GM21825 (cell line): ENCODE results near the gene SRL.
A peak's percentile ranks its signal among the peaks of the same experiment; 100 is the strongest.

Source experiments
- ATAC-seq: cut with Tn5 transposase; IDR thresholded peaks from one replicate; pipeline ENCODE4 v1.9.1; 2021; ENCODE audit warnings: mild to moderate bottlenecking, moderate library complexity; ENCODE audit not compliant: unreplicated experiment

SRL gene

DNA sequence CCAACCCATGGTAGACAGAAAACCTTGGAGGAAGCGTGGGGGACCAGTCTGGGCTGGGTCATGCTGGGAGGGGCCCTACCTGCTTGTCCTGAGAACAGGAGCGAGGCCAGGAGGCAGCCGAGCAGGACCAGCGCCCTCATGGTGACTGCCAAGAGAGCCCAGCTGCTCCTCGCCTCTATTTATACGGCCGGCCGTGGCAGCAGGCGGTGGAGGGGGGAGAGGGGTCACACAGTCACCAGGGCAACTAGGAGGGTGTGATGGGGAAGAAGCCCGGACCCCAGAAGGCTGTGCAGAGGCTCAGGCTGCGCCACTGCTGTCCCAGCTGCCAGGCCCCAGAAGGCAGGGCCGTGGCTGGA lies at the start of gene SRL:
Gene SRL, minus strand, starts transcription at position 153 of the 356 bp plus-strand sequence. Its CDS starts 13 bp downstream, at position 140.
- no peak for ATAC-seq

DNA sequence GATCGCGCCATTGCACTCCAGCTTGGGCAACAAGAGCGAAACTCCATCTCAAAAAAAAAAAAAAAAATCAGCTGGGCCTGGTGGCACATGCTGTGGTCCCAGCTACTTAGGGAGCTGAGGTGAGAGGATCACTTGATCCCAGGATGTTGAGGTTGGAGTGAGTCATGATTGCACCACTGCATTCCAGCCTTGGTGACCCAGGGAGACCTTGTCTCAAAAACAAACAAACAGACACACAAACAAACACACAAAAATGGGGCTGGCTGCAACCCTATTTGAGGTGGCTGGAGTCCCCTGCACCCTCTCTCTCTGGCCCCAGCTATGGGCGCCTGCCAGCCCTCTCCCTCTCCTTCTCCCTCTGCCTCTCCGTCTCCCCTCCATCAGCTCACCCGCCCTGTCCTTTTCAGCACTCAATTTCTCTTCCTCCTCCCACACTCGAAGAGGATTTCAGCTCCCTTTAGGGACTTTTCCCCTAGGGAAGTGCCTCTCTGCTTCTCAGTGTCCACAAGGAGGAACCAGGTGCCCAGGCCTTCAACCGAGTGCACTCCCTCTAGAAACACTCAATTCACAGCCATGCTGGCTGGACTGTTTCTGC lies 48.5 kb upstream of the SRL start:
- no peak for ATAC-seq

DNA sequence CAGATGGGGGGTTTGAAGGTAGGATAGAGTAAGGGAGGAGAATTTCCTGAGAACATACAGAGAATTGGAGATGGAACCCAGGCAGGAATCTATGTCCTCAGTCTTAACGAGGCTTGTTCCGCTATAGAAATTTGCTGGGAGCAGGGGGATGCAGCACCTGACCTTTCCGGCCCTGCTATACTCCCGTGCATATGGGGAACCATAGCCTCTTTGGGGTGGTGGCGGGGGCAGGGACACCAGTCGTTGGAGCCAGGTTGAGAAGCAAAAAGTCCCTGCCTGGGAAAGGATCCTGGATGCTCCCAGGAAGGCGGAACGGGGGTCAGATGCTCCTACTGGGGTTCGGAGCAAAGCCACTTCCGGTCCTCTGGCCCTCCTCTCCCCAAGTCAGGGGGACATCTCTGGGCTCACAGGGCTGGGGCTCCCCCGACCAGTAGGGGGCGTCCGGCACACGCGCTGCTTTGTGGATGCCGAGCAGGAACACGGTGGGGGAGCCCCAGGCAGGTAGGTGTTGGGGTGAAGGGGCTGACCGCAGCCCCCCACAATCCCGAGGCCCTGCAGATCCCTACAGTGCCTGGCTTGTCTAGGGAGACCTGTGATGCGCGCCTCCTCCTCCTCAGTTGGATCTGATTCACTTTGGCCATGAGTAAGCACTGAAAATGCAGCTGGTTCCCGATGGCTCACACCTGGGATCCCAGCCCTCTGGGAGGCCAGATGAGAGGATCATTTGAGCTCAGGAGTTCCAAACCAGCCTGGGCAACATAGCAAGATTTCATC lies 46.5 kb upstream of the SRL start:
- ATAC-seq: peak; percentile 73

DNA sequence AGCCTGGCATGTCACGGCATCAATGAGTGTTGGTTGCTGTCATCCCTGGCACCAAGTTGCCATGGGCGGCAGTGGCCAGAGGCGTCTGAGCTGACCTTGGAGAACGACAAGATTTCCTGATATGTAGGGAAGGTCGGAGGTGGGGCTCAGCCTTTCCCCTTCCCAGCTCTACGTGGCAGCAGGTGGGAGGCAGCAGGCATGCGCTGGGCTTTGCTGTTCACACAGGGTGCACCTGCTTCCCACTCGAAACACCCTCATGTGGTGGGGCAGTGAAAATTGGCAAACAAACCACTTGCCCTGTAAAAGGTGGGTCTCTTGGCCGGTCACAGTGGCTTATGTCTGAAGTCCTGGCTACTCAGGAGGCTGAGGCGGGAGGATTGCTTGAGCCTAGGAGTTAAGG lies 43.3 kb upstream of the SRL start:
- ATAC-seq: no peak

DNA sequence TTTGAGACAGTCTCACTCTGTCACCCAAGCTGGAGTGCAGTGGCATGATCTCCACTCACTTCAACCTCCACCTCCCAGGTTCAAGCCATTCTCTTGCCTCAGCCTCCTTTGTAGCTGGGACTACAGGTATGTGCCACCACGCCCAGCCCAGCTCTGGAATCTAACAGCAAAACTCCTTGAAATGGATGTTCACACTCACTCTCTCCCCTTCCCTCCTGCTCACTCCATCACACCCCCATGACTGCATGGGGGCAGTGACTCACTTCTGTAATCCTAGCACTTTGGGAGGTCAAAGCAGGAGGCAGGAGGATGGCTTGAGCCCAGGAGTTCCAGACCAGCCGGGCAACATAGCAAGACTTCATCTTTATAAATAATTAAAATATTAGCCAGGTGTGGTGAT lies 42.1 kb upstream of the SRL start:
- no peak for ATAC-seq

DNA sequence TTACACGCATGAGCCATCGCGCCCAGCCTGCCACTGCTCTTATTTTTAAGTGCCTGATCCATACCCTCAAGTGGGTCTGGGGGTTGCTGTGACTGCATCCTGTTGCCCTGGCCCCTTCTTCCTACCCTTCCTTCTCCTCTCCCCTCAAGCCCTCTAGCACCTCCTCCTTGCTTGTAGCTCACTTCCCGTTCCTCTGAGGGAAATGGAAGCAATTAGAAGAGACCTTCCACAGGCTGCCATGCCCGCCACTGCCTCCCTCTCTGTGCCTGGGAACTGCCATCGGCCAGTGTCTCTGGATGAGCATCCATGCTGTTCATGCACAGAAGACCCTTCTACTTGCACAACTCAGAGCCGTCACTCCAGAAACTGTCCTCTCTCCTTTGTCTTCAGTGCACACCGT lies 41.6 kb upstream of the SRL start:
- ATAC-seq: no peak

DNA sequence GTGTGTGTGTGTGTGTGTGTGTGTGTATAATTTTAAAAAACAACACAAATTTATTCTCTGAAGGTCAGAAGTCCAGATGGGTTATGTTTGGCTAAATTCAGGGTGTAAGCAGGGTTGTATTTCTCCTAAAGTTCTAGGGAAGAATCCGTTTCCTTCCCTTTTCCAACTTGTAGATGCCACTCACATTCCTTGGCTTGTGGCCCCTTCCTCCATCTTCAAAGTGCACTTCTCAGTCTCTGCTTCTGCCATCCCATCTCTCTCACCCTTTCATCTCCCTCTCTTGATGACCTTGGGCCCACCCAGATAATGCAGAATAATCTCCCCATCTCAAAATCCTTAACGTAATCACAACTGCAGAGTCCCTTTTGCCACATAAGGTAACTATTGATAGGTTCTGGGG lies 38.7 kb upstream of the SRL start:
- no peak for ATAC-seq

DNA sequence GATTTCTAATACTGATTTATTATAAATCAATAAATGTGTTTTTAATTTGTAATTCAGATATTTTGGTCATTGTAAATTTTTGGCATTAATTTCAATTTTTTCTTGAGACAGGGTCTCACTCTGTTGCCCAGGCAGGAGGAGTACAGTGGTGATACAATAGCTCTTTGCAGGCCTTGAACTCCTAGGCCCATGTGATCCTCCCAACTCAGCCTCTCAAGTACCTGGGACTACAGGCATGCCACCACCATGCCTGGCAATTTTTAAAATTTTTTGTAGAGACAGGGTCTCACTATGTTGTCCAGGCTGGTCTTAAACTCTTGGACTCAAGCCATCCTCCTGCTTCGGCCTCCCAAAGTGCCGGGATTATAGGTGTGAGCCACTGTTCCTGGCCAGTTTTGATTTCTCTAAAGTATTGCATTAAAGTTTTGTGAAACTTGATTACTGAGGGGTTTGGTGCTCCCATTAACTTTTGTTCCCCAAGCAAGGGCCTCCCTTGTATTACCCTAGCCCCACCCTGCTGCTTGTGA lies 36.2 kb upstream of the SRL start:
- ATAC-seq: no peak

DNA sequence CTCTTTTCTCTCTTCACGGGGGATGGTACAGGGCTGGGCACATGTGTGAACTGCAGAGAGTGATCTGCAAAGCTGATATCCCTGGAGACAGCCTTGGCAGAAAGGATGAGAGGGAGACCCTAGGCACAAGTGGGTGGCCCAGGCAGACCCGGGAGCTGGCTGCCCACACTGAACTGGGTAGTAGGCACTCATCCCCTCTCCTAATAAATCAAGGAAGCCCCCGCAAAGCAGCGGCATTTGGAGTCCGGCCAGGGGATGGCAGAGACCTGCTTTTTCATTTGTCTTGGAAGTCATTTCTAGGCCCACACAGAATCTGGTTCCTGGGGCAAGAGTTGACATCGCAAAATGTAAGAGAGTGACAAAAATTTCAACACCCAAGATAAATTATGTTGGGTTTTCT lies 34.0 kb upstream of the SRL start:
- ATAC-seq: no peak

DNA sequence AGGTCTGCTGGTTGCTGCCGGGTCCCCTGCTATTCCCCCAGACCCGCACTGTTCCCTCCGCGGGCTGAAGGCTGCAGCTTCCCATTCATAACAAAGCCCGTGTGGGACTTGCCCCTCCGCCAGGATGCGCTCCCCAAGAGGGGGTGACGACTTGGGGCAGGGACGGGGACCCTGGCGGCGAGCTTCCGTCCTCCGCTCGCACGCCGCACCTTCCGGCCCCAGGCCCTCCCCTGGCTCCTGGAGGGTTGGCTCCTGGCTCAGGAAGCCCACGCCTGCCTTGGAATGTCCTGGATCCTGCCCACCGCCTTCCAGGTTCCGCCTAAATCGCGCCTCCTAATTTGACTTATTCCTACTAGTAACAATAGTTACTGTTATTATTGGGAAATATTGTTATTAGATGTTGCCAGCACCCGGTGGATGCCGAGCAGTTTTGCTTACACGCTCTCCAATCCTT lies 32.0 kb upstream of the SRL start:
- no peak for ATAC-seq

DNA sequence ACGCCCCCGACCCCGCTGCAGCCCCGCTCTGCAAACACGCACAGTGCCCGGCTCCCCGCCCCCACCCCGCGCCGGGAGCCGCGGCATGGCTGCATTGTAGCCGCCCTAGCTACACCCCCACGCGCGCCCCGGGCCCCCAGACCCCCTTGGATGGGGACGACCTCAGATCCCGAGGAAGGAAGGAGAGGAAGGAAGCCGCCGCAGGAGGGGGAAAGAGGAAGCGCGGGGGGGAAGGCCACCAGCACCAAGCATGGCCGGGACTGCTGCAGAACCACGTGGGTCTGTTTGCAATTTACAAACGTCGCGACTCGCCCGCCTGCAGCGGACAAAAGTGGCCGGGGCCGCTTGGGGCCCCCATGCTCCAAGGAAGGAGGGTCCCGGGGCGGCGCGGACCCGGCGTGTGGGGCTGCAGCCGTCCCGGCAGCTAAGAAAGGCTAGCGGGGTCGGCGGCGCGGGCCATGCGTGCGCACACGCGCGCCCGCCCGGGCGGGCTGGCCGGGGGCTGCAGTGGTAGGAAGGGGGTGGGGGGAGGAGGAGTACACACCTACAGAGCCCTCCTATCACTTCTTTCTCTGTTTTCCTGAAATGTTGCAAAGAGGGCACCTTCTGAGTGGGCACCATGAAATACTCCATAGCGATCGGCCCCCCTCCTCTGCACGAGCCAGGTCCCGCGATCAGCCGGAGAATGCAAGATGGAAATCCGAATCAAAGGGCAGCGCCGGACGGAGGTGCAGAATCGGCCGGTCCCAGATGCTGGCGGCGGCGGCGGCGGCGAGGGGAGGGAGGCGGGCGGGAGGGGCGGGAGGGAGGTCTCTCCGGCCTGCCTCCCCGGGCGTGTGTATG lies 30.5 kb upstream of the SRL start:
- ATAC-seq: no peak

DNA sequence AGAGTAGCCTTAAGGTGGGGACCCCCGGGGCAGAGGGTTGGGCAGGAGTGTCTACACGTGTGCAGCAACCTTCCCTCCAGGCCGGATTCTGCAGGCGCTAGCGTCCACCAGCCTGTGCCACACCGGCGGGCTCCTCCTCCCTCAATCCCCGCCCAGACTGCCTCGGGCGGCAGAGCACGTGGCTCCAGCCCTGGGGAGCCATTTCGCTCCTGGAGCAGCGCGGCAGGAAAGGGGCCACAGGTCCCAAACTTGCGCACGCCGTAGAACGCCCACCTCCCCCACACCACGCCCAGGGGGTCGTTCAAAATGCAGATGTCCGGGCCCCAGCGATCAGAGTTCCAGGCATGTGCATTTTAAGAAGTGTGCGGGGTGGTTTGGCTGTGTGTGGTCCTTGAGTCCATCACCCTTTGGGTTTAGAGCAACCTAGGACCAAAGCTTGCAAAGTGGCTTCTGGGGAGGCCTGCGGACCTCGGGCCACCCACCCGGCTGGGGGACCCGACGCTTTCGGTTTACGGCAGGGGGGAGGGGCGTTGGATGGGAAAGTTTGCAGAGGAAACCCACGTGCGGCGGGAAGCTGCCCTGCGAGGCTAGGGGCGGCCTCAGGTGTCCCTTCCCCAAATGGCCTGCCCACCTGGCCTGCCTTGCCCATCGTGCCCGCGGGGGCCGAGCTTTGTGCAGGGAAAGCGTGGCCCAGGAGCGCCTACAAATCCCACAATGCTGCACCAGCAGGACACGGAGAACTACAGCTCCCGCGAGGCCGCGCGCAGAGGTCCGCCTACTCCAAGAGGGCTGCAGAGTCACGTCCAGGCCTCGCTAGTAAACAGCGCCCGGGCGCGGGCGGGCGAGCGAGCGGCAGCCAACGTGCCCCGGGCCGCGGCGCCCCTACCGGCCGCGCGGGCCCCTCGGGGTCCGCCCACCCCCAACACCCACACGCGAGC lies 29.6 kb upstream of the SRL start:
- peak; percentile 57 for ATAC-seq

DNA sequence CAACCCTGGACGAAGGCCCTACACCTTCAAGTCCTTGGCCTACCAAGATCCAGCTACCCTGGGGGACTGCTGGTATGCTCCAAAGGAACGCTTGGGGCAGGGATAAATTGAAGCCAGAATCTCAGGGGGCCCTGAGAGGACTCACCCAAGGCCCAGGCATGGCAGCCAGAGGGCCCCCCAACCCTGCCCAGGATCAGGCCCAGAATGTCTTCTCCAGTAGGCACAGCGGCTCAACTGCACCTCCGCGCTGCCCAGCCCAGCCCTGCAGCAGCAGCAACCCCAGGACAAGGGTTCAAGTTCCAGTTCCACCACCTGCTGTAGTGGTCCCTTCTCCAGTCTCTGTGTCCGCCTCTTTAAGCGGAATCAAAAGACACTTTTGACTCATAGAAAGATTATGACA lies 28.7 kb upstream of the SRL start:
- no peak for ATAC-seq

DNA sequence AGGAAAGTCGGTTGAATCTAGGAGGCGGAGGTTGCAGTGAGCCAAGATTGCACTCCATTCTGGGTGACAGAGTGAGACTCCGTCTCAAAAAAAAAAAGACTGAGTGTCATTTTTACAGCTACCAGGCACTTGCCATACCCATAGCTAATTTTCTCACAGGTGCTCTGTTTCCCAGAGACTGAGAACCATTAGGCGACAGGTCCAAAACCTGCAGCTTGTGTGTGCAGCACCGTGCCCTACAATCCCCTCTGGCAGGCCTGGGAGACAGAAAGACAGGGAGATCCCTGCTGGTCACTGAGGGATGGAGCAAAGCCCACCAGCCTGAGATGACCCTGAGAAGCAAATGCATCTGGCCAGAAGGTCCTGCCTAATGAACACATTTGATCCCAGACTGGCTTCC lies 28.2 kb upstream of the SRL start:
- ATAC-seq: no peak

DNA sequence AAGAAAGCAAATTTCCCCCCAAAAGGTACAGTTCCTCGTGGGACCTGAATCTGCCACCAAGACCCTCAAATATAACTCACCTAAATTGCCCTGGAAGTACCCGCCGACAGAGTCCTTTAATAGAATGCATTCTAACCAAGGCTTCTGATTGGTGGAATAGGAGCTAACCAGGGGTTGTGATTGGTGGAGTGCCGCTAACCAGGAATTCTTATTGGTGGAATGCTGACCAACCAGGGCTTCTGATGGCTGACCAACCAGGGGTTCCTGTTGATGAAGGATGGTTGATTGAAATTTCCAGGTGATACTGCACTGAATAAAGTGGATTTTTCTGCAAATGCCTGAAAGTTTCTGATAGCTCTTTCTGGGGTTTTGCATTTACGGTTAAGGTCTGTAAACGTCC lies 24.5 kb upstream of the SRL start:
- no peak for ATAC-seq

DNA sequence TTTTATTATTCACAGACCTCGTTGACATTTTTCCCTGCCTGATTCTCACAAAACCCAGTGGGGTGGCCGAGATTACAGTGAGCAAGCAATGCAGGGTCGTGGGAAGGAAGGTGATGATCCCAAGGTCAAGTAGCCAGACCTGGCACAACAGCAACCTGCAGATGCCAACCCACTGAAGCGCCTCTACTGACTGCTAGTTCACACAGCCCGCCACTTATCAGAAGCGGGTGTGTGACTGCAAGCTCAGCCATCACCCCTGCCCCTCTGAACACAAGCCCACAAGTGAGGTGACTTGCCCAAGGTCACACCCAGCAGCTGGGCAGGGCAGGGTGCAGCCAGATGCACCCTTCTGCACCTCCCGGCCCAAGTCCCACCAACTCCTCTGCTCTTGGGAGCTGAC lies 23.8 kb upstream of the SRL start:
- no peak for ATAC-seq

DNA sequence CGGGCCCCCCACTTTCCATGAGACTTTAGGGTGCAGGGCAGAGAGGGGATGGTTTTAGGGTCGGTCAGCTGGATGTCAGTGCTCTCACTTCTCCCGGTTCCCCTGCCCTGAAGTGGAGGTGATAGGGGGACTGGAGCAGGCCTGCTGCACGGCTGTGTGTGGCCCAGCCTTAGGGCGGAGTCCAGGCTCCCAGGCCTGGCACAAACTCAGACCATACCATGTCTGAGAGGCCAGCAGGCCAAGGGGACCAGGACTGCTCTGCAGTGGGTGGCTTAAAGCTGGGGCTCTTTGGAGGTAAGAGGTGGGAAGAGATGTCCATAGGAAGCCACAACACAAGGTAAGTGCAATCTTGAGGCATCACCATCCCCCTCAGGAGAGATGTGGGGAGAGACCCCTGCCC lies 22.7 kb upstream of the SRL start:
- no peak for ATAC-seq

DNA sequence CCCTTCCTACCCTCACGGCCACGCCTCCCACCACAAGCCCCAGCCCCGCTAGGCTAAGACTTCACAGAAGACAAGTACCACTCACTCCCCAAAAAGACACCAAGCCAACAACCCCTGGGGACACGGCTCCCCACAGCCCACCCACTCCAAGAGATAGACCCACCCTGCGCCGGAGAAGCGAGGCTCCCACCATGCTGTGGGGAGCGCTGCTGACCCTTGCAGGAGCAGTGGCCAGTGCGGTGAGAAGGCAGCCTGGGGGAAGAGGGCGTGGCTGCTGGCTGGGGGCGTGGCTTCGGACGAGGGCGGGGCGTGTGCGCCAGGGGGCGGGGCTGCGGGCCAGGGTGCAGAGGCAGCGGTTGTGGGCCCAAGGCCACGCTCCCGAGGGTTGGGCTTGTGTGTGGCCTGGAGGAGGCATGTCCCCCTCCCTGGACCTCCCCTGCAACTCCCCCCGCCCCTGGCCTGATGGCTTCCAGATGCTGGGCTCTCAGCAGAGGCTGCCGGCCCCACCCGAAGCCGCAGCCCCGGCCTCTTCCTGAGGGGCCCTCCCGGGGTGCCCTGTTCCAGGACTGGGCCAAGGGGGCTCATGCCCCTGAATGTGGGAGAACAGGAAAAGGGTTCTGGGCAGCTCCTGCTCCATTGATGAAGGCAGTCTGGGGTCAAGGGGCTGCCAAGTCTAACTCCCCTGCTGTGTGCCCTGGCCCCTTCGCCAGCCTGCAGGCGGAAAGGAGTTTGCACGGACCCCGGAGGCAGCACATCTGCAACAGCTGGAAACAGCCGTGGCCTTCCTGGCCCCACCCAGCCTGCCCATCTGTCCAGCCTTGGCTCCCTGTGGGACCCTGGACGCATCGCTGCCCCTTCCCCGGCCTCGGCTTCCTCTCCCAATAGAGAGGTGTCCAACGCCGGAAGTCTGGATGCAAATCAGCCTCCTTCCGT lies 21.9 kb upstream of the SRL start:
- ATAC-seq: no peak

DNA sequence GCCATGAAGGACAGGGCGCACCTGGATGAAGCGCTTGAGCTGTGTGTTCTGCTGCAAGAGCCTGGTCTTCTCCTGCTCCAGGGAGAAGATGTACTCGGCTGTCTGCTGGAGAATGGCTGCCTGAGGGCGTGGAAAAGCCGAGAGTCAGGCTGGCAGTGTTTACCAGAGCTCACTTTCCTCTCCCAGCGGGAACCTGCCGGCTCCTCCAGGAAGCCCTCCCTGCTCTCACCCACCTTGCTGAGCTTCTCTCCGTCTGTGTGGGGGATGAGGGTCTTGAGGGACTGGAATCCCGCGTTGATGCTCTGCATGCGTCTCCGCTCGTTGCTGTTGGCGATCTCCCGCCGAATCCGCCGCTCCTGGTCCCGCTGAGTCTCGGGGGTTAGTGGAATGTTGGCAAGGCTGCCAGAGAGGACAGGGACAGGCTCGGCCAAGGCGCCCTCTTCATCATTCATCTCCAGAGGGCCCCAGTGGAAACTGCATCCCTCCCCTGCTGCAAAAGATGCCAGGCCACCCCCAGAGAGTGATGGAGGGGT lies 20.5 kb upstream of the SRL start:
- no peak for ATAC-seq
